ENCODE measurements around the gene ARHGEF28. TPM values are rescaled to one million over a fixed set of nuclear protein-coding genes. Genes with fewer than 3 reads are reported as not detected.

The ARHGEF28 gene
- total and polyA plus RNA-seq, 2 donors (not counting 1 experiment from before 2014, with no cell fraction given): 2.3 to 34.3 TPM

GRCh38 chr5:73781107-73781768 lies 155.2 kb downstream of the ARHGEF28 start:
- H3K4me2 ChIP-seq (ENCODE audit: extremely low read depth, insufficient read depth, low read length): no peak overlapping the region
- TF ChIP-seq EZH2 (IDR thresholded peaks at IDR 0.05; ENCODE audit: low read length, missing control alignments): no peak
- TF ChIP-seq CTCF (conservative IDR thresholded peaks at IDR 0.05 in 1 of 2, IDR thresholded peaks at IDR 0.05 in 1 of 2; ENCODE audit: low read depth in 1 of 2, low read length in 2 of 2): no peak
- H4K20me1 ChIP-seq (ENCODE audit: control insufficient read depth, extremely low read depth, insufficient read depth, low read length): no peaks in the 10 kb centered on the region
- H3K27me3 ChIP-seq (ENCODE audit: control insufficient read depth, insufficient read depth, low read length): no peaks in the 10 kb centered on the region
- no peaks in the 10 kb centered on the region for H3K36me3 ChIP-seq (ENCODE audit: control insufficient read depth, insufficient read depth, low read length)
- H3K4me3 ChIP-seq (replicated peaks in 1 of 4; ENCODE audit: control extremely low read depth in 1 of 4, insufficient read depth in 1 of 4, low read depth in 3 of 4, low read length in 4 of 4): no peak overlapping the region
- no peak for DNase-seq (ENCODE audit: low read depth in 2 of 2)
- no peak overlapping the region for H3K27ac ChIP-seq (ENCODE audit: insufficient read depth, low read length)
- H3K9ac ChIP-seq (ENCODE audit: insufficient read depth, low read length): no peak overlapping the region
- no peak overlapping the region for H2AFZ ChIP-seq (ENCODE audit: low read length)
- no peaks in the 10 kb centered on the region for H3K4me1 ChIP-seq (ENCODE audit: control insufficient read depth, extremely low read depth, insufficient read depth, low read length)
- no peaks in the 10 kb centered on the region for H3K79me2 ChIP-seq (ENCODE audit: control insufficient read depth, insufficient read depth, low read length)
- no peaks in the 10 kb centered on the region for H3K9me3 ChIP-seq (ENCODE audit: control insufficient read depth, insufficient read depth, low read depth, low read length)

DNA sequence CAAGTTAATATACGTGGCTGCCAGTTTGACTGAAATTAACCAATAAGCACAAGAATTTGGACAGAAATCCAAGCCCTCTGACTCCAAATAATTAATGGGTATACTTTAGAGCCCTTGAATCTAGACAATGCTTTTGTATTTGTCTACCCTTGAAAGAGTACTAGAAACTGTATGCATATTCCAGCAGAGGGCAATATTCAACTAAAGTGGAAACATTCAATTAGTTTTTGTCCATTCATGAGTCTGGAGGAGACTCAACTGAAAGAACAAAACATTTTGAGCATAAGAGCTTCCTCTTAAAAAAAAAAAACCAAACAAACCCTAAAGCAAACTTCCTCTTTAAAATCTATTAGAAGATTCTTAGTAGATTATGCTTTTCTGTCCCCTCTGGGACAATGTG lies 157.8 kb downstream of the ARHGEF28 start:
- Histone ChIP-seq H3K4me2 (ENCODE audit: extremely low read depth, insufficient read depth, low read length) (no peak overlapping the region), H3K27ac (ENCODE audit: insufficient read depth, low read length) (no peak overlapping the region), H3K27me3 (ENCODE audit: control insufficient read depth, insufficient read depth, low read length) (no peaks in the 10 kb centered on the region), H3K36me3 (ENCODE audit: control insufficient read depth, insufficient read depth, low read length) (no peaks in the 10 kb centered on the region), H4K20me1 (ENCODE audit: control insufficient read depth, extremely low read depth, insufficient read depth, low read length) (no peaks in the 10 kb centered on the region), H3K4me1 (ENCODE audit: control insufficient read depth, extremely low read depth, insufficient read depth, low read length) (no peaks in the 10 kb centered on the region), H3K4me3 (replicated peaks in 1 of 4; ENCODE audit: control extremely low read depth in 1 of 4, insufficient read depth in 1 of 4, low read depth in 3 of 4, low read length in 4 of 4) (no peak overlapping the region), H2AFZ (ENCODE audit: low read length) (no peak overlapping the region), H3K9me3 (ENCODE audit: control insufficient read depth, insufficient read depth, low read depth, low read length) (no peaks in the 10 kb centered on the region), H3K9ac (ENCODE audit: insufficient read depth, low read length) (no peak overlapping the region), H3K79me2 (ENCODE audit: control insufficient read depth, insufficient read depth, low read length) (no peaks in the 10 kb centered on the region)
- TF ChIP-seq EZH2 (IDR thresholded peaks at IDR 0.05; ENCODE audit: low read length, missing control alignments) (no peak), CTCF (conservative IDR thresholded peaks at IDR 0.05 in 1 of 2, IDR thresholded peaks at IDR 0.05 in 1 of 2; ENCODE audit: low read depth in 1 of 2, low read length in 2 of 2) (peak; percentile 3 to 35)
- DNase-seq (ENCODE audit: low read depth in 2 of 2): peak; percentile 23 to 42

GRCh38 chr5:73786043-73786831 lies 160.2 kb downstream of the ARHGEF28 start:
- Histone ChIP-seq H3K4me2 (ENCODE audit: extremely low read depth, insufficient read depth, low read length) (no peak overlapping the region), H3K36me3 (ENCODE audit: control insufficient read depth, insufficient read depth, low read length) (no peaks in the 10 kb centered on the region), H3K4me1 (ENCODE audit: control insufficient read depth, extremely low read depth, insufficient read depth, low read length) (no peaks in the 10 kb centered on the region), H3K79me2 (ENCODE audit: control insufficient read depth, insufficient read depth, low read length) (no peaks in the 10 kb centered on the region), H3K9me3 (ENCODE audit: control insufficient read depth, insufficient read depth, low read depth, low read length) (no peaks in the 10 kb centered on the region), H3K27ac (ENCODE audit: insufficient read depth, low read length) (no peak overlapping the region), H2AFZ (ENCODE audit: low read length) (no peak overlapping the region), H3K4me3 (replicated peaks in 1 of 4; ENCODE audit: control extremely low read depth in 1 of 4, insufficient read depth in 1 of 4, low read depth in 3 of 4, low read length in 4 of 4) (no peak overlapping the region), H3K9ac (ENCODE audit: insufficient read depth, low read length) (no peak overlapping the region), H3K27me3 (ENCODE audit: control insufficient read depth, insufficient read depth, low read length) (no peaks in the 10 kb centered on the region), H4K20me1 (ENCODE audit: control insufficient read depth, extremely low read depth, insufficient read depth, low read length) (no peaks in the 10 kb centered on the region)
- no peak for TF ChIP-seq EZH2 (IDR thresholded peaks at IDR 0.05; ENCODE audit: low read length, missing control alignments)
- TF ChIP-seq CTCF (conservative IDR thresholded peaks at IDR 0.05 in 1 of 2, IDR thresholded peaks at IDR 0.05 in 1 of 2; ENCODE audit: low read depth in 1 of 2, low read length in 2 of 2): no peak
- DNase-seq (ENCODE audit: low read depth in 2 of 2): no peak

Data from fibroblast of lung (primary cell).